OCI-LY7 (cell line): Measurements from ENCODE around the gene RBMS1. TPM values are rescaled to one million over a fixed set of nuclear protein-coding genes. Genes with fewer than 3 reads are reported as not detected.

Source experiments
- BruUV-seq: library from RNA; stranded (reverse); fragments of 400-500 nt; replicated peaks from 2 replicates; lab custom pipeline; 2021; lab: Mats Ljungman, UMichigan
- CTCF ChIA-PET: fragments of 300-600 bp; sonication (Branson Sonifier 250); formaldehyde crosslinking; loops from one replicate; lab custom pipeline; 2022; ENCODE audit warnings: antibody characterized with exemption; ENCODE audit not compliant: unreplicated experiment; lab: Charles Lee
- POLR2A ChIA-PET: fragments of 300-600 bp; sonication (Branson Sonifier 250); formaldehyde crosslinking; loops from one replicate; lab custom pipeline; 2022; ENCODE audit warnings: antibody characterized with exemption; lab: Charles Lee
- DNase-seq: peaks from one replicate; pipeline ENCODE4 v3.0.0-alpha.2; 2015; ENCODE audit warnings: low spot score
- H2AFZ ChIP-seq: fragments of 200-600 bp; sonication (generic), shearing (Covaris generic); 2 replicates; pipeline ENCODE4 v1.6.1; 2014; ENCODE audit warnings: mild to moderate bottlenecking, antibody characterized with exemption, low read length, moderate library complexity
- H3K27ac ChIP-seq: fragments of 200-600 bp; sonication (generic); 2 replicates; pipeline ENCODE4 v1.5.1; 2014; ENCODE audit warnings: mixed run types, low read depth, mild to moderate bottlenecking, moderate library complexity, low read length, inconsistent platforms; ENCODE audit not compliant: poor library complexity, severe bottlenecking
- H3K36me3 ChIP-seq: fragments of 200-600 bp; sonication (generic); 2 replicates; pipeline ENCODE4 v1.6.1; 2014; ENCODE audit warnings: mild to moderate bottlenecking, antibody characterized with exemption, low read length, moderate library complexity, mixed read lengths; ENCODE audit not compliant: insufficient read depth
- H3K4me1 ChIP-seq: fragments of 200-600 bp; sonication (generic); 2 replicates; pipeline ENCODE4 v1.5.1; 2014; ENCODE audit warnings: mild to moderate bottlenecking, low read length; ENCODE audit not compliant: insufficient read depth, poor library complexity, severe bottlenecking
- H3K4me2 ChIP-seq: fragments of 200-600 bp; sonication (generic); 2 replicates; pipeline ENCODE4 v1.6.1; 2014; ENCODE audit warnings: mild to moderate bottlenecking, low read length
- H3K4me3 ChIP-seq: fragments of 200-600 bp; sonication (generic); 2 replicates; pipeline ENCODE4 v1.5.1; 2014; ENCODE audit warnings: mild to moderate bottlenecking, low read depth, low read length; ENCODE audit not compliant: poor library complexity, severe bottlenecking
- H3K79me2 ChIP-seq: fragments of 200-600 bp; sonication (generic); 2 replicates; pipeline ENCODE4 v1.6.1; 2016; ENCODE audit warnings: low read depth, mild to moderate bottlenecking, low read length, moderate library complexity, mixed read lengths; ENCODE audit not compliant: insufficient read depth
- H3K9me2 ChIP-seq: fragments of 200-600 bp; sonication (generic); 2 replicates; pipeline ENCODE4 v1.6.1; 2016; ENCODE audit warnings: mild to moderate bottlenecking, low read length, mixed read lengths; ENCODE audit not compliant: insufficient read depth
- H3K9me3 ChIP-seq: fragments of 200-600 bp; sonication (generic); 2 replicates; pipeline ENCODE4 v1.6.1; 2014; ENCODE audit warnings: mild to moderate bottlenecking, mixed run types, low read length, mixed read lengths
- H4K20me1 ChIP-seq: fragments of 200-600 bp; sonication (generic); 2 replicates; pipeline ENCODE4 v1.6.1; 2014; ENCODE audit warnings: mild to moderate bottlenecking, antibody characterized with exemption, low read length, moderate library complexity, mixed read lengths; ENCODE audit not compliant: insufficient read depth
- EZH2phosphoT487 ChIP-seq: fragments of 200-600 bp; sonication (generic); IDR thresholded peaks from 2 replicates; pipeline ENCODE4 v1.6.1; 2018; ENCODE audit warnings: low read depth, borderline replicate concordance, mild to moderate bottlenecking, mixed run types, antibody characterized with exemption, low read length, moderate library complexity, mixed read lengths
- intact Hi-C: fragments of 100-400 bp; cut with micrococcal nuclease; formaldehyde crosslinking; loops from one replicate; pipeline ENCODE4 v1.10.0; 2022; ENCODE audit not compliant: unreplicated experiment
- total RNA-seq, 2 experiments: library from RNA; depleted of rRNA in 1 of 2; stranded (reverse); fragments of >200 nt in 1 of 2; shearing (Covaris generic) in 1 of 2; gene quantifications; 2 replicates each; pipeline ENCODE4 v1.2.3, GENCODE V29; 2014 to 2022
- TF ChIP-seq, protein P1 (sequence below): fragments of 200-600 bp; sonication (generic); conservative IDR thresholded peaks from 2 replicates; pipeline ENCODE4 v1.5.1; 2014; ENCODE audit warnings: mild to moderate bottlenecking, antibody characterized with exemption, low read length, moderate library complexity, mixed read lengths

RBMS1 gene
- total RNA-seq, 2 experiments from 2014 or later: 29.5 to 35.7 TPM

DNA sequence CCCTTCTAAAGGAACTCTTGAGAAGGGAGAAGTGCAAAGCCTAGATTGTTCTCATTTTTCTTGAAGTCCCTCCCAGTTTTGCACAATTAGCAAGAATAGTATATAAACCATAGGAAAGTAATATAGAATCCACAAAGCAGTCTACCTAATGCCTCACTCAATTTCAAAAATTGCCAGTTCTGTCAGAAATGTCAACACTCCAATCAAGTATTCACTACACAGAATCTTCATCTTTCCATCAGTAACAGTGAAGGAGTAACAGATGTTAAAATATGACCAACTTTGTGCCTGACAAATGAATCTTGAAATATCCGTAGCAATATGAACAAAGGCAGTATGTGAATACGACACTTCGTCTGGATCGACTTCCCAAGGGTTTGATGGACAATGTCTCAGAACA lies 56.3 kb downstream of the RBMS1 start:
- TF ChIP-seq, protein P1, sequence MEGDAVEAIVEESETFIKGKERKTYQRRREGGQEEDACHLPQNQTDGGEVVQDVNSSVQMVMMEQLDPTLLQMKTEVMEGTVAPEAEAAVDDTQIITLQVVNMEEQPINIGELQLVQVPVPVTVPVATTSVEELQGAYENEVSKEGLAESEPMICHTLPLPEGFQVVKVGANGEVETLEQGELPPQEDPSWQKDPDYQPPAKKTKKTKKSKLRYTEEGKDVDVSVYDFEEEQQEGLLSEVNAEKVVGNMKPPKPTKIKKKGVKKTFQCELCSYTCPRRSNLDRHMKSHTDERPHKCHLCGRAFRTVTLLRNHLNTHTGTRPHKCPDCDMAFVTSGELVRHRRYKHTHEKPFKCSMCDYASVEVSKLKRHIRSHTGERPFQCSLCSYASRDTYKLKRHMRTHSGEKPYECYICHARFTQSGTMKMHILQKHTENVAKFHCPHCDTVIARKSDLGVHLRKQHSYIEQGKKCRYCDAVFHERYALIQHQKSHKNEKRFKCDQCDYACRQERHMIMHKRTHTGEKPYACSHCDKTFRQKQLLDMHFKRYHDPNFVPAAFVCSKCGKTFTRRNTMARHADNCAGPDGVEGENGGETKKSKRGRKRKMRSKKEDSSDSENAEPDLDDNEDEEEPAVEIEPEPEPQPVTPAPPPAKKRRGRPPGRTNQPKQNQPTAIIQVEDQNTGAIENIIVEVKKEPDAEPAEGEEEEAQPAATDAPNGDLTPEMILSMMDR: no peak
- no peak for TF ChIP-seq EZH2phosphoT487
- no TSS peak for BruUV-seq
- no peak overlapping the region for H3K4me2 ChIP-seq
- intact Hi-C loops: no loop called here
- H3K9me3 ChIP-seq: no peaks in the 10 kb centered on the region
- no peak for DNase-seq
- no peaks in the 10 kb centered on the region for H3K4me1 ChIP-seq
- H3K79me2 ChIP-seq: no peaks in the 10 kb centered on the region
- no peaks in the 10 kb centered on the region for H3K36me3 ChIP-seq
- no peaks in the 10 kb centered on the region for H3K9me2 ChIP-seq
- no peak overlapping the region for H3K4me3 ChIP-seq
- ChIA-PET CTCF (interaction anchor here (1.2 to 1.5 kb wide), 2 partner anchors 11 to 42 kb away, joined by 3 read pairs; no protein-coding TSS in a partner anchor), POLR2A (interaction anchor here (0.8 to 1.2 kb wide), 2 partner anchors 29 to 105 kb away, joined by 3 to 4 read pairs; no protein-coding TSS in a partner anchor)
- H3K27ac ChIP-seq: no peak overlapping the region
- H2AFZ ChIP-seq: no peak overlapping the region
- no peaks in the 10 kb centered on the region for H4K20me1 ChIP-seq

DNA sequence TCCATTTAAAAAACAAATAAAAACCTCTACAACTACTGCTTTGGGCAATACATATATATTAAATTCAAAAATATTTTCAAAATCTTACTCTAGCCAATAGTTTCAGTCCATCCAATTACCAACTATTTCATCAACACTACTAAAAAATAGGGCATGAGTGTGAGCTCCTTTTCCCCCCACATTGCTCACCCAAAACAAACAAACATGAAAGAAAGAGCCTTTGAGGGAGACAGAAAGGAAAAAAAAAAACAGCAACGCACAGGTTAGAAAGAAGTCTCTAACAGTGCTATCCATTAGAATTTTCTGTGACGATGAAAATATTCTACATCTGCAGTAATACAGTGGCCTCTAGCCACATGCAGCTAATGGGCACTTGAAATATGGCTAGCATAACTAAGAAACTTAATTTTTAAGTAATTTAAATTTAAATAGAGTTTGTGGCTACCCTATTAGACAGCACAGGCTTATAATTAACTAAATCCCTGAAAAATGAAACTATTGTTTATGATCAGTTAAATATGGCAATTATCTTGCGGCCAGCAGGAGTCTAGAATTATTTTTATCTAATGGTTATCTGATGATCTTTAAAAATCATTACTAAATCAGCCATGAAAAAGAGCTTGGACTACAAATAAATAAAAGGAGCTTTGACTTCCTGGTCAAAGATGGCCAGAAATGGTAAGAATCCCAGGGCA lies 59.2 kb downstream of the RBMS1 start:
- no TSS peak for BruUV-seq

More for the DNA sequence above, 59.2 kb downstream of the RBMS1 start:
- TF ChIP-seq EZH2phosphoT487: no peak
- TF ChIP-seq, protein P1: no peak
- Histone ChIP-seq H3K4me1 (peaks cover 14% of the 10 kb centered on the region), H3K4me2 (no peak overlapping the region), H3K9me2 (no peaks in the 10 kb centered on the region), H3K27ac (no peak overlapping the region), H3K4me3 (no peak overlapping the region), H4K20me1 (no peaks in the 10 kb centered on the region), H3K36me3 (no peaks in the 10 kb centered on the region; the same call in 1 of the 2 replicates), H2AFZ (no peak overlapping the region), H3K79me2 (no peaks in the 10 kb centered on the region), H3K9me3 (peaks cover 6% of the 10 kb centered on the region)
- ChIA-PET POLR2A (interaction anchor here (0.5 to 1.9 kb wide), 8 partner anchors 14 to 1575 kb away, joined by 3 to 8 read pairs (median 4); no protein-coding TSS in a partner anchor), CTCF (no interaction called here)
- DNase-seq: no peak
- intact Hi-C loops: loop anchor here (5.0 kb wide), 1 partner anchor 112 kb away; no protein-coding TSS in a partner anchor
